Prostate gland (tissue), 2 donors: Measurements from ENCODE around the gene RNASET2.

Source experiments
- POLR2AphosphoS5 ChIP-seq: sonication (generic); formaldehyde crosslinking; IDR thresholded peaks from one replicate; pipeline ENCODE4 v1.6.1; 2017; ENCODE audit warnings: antibody characterized with exemption
- TF ChIP-seq, protein P1 (sequence below), 4 experiments: fragments of 200-600 bp in 2 of 4; fragments of 450-650 bp in 2 of 4; sonication (generic) in 2 of 4; IDR thresholded peaks; 1 replicate in 3 of 4; 2 replicates in 1 of 4; pipeline ENCODE4 v1.5.1; 2016 to 2019; ENCODE audit warnings: antibody characterized with exemption in 4 of 4, mild to moderate bottlenecking in 2 of 4, moderate library complexity in 2 of 4

DNA sequence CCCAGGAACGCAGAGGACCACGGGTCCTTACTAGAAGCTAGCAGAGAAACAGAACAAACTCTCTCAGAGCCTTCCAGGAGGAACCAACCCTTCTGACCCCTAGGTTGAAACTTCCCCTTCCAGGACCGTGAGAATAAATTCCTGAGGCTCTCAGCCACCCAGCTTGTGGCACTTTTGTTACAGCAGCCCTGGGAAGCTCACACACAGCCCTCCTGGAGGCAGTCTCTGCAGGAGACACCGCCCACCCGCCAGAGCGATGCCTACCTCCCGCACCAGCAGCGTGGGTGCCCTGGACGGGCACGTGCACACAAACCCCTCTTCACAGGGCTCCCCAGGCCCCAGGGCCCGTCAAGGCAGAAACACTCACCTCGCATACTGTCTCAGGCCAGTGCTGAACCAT lies 4.2 kb downstream of the RNASET2 start:
- TF ChIP-seq, protein P1, sequence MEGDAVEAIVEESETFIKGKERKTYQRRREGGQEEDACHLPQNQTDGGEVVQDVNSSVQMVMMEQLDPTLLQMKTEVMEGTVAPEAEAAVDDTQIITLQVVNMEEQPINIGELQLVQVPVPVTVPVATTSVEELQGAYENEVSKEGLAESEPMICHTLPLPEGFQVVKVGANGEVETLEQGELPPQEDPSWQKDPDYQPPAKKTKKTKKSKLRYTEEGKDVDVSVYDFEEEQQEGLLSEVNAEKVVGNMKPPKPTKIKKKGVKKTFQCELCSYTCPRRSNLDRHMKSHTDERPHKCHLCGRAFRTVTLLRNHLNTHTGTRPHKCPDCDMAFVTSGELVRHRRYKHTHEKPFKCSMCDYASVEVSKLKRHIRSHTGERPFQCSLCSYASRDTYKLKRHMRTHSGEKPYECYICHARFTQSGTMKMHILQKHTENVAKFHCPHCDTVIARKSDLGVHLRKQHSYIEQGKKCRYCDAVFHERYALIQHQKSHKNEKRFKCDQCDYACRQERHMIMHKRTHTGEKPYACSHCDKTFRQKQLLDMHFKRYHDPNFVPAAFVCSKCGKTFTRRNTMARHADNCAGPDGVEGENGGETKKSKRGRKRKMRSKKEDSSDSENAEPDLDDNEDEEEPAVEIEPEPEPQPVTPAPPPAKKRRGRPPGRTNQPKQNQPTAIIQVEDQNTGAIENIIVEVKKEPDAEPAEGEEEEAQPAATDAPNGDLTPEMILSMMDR (IDR thresholded peaks at IDR 0.05), result no peak
- TF ChIP-seq POLR2AphosphoS5, result no peak
